Measurements from ENCODE around the gene PITPNC1.
A peak's percentile ranks its signal among the peaks of the same experiment; 100 is the strongest.
"Not testable (repeated sequence)": the region's sequence is repeated elsewhere in the genome, so short reads cannot be mapped to it uniquely, and the experiment has no call there.

PITPNC1 gene

DNA sequence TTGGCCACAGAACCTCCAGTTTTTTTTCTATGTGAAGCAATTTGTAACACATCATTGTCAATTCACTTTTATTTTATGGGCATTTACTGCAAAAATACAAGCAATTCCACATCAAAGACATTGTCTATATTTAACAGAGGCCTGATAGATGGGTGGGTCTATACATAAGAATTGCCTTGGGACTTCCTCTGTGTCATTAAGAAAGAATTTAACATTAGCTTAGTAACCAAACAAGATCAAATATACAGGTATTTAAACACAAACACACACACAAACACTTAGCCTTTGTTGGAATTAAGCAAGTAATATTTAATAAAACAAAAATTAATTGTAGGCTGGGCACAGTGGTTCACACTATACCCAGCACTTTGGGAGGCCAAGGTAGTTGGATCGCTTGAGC lies 4.3 kb upstream of the PITPNC1 start:
- DNase-seq = peak; percentile 40

DNA sequence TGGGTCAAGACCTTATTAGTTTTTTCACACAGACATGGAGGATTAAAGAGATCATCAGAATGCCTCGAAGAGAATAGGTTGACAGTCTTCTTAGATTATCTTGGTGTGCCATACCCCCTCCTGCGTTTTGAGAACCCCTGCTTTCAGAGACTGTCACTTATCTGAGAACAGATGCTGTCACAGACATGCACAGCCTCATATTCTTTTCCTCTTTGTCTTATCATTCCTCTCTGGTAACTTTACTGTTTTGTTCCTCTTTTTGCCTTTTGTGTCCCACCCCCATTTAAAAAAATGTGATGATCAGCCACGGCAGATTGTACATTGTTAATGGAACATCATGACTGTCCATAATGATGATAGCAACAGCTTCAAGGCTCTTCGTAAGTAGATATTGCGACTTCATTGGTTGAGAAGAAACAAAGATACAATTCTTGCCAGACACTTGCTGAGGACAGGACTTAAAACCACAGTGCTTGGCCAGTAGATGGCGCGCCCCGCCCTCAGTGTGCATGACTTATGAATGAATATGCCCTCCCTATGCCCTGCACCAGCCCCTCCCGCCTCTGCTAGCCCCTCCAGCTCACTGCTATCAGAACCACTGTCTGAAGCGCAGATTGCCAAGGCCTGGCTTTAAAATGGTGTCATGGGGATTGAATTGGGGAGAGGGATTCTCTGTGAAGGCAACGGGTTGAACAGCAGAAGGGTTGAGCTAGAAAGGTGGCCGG lies 2.6 kb upstream of the PITPNC1 start:
- peak; percentile 76 for DNase-seq

DNA sequence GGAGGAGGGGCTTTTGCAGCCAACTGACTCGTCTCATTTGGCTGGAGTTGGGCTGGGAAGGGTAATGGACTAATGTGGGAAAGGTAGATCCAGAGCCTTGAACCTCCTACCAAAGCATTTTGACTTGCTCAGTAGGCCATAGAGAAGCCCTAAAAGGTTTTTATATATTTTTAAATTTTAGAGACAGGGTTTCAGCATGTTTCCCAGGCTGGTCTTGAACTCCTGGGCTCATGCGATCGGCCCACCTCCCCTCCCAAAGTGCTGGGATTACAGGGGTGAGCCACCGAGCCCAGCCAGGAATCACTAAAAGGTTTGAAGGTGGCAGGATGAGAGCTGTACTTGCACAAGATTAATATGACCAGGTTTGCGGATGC lies 2.0 kb upstream of the PITPNC1 start:
- DNase-seq = no peak

DNA sequence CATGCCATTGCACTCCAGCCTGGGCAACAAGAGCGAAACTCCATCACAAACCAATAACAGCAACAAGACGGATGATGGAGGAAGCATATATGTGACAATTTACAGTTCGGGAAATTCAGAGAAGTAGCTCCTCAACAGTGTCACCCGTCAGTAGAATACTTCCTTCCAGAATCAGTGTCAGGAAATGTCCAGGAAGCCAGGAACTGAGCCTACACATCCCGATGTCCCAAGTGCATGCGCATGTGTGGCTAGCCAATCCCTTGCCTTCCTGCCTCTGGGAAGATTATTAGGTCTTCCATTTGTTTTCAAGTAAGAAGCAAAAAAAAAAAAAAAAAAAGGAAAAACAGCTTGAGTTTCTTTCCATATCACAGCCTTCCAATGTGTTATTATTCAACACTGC lies 1.4 kb upstream of the PITPNC1 start:
- no peak for DNase-seq

DNA sequence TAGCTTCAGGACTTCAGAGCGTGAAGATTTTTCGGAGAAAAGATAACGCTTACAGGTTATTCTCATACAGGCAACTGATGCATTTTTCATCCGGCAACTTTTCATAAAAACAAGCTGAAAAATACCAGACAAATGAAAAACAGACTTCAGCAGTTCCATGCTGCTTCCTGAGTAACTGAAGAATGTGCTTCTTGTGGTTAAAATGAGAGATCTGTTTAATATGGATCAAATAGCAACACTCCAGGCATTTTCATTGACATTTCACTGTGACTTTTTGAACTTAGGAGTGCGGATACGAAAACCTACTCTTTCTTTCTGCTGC lies 705 bp upstream of the PITPNC1 start:
- peak; percentile 50 for DNase-seq

DNA sequence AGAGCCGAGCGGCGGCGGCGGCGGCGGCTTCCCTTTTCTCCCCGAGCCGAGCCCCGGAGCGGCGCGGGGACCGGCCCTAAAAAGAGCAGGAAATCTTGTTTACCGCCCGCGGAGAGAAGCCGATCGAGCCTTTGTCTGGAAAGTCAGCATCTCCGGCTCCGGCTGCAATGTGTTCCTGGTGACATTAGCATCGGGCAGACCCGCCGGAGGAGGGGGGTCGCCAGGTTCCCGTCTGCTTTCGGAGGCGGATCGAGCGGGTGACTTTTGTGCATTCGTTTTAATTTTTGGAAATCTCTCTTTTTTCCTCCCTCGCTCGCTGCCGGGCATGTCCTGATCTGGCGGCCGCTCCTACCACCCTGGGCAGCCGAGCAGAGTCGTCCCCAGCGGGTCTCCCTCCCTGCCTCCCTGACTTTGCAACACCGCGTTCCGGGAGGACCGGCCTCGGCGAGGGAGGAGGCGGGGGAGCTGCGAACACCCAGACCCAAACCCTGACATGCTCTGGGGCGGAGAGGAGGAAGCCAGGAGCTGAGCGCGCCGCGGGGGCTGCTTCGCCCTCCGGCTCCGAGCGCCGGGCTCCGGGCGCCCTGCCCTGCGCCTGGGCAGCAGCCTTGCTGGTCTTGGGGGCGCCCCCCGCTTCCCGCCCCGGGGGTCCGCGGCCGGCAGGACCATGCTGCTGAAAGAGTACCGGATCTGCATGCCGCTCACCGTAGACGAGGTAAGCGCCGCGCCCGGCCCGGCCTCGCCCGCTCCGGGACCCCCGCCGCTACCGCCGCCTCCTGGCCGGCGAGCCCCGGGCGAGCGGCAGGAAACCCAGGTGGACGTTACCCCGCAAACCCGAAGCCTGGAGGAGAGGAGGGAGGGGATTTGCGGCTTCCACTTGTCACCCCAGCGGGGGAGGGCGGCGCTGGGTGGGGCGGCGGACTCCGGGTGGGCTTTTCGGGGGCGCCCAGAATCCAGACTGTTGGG lies 690 bp downstream of the PITPNC1 start:
- peak; percentile 42 for DNase-seq

DNA sequence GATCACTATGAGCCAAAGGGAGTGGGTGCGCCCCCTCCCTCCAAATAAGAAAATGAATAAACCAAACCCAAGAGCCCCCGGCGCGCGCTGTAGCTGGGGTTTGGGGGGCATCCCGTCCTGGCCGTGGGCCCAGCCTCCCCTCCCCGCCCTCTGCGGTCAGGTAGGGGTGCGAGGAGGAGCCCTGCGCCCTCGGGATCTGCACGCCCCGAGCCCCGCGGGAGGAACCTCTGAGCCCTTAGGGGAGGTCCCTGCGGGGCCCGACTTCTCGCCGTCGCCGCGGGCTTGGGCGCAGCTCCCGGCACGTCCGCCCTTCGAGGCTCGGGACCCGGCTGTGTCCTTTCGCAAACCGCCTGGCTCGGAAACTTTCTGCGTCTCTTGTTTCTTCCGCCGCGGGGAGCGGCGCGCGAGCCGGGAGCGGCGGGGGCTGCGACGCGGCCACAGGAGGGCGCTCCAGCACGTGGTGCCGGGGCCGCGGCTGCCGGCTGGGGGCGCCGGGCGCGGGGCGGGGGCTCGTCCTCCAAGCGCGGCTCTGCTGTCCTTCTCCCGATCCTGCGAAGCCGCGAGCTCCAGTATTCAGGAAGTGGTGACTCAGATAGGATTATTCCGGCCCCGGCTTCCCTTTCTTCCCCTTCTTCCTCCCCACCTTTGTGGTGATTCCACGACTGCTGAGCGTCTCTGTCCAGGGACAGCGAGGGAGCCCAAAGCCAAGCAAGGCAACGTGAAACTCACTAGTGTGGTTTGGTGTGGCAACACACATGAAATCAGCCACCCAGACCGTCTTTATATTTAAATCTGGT lies 1.6 kb downstream of the PITPNC1 start:
- peak; percentile 86 for DNase-seq

DNA sequence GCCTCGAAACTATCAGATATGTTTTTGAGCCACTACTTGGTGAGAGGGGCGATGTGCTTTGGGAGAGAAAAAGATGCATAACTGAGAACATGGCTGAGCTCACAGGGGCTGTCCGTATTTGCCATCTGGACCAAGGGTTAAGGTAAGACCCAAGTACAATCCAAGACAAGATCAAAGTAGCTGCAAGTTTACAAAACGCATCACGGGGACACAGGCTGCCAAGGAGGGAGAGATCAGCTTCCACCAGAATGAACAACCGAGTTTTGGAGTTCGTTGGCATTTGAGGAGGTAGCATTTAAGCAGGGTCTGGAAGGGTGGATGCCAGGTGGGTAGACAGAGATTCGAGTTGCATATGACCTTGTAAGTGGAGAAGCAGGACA lies 2.2 kb downstream of the PITPNC1 start:
- DNase-seq = no peak

DNA sequence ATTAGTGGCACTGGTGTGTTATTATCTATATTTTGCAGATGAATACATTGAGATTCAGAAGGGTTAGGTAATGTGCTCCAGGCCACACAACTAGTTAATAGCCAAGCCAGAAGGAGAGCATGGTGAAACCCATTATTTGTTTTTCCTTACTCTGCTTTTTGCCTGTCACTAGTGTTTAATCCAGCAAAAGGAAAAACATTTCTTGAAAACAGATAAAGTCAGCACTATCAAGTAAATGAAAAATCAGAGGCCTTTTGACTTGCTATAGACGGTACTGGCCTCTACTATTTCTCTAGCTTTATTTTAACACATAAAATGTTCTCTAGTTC lies 4.8 kb downstream of the PITPNC1 start:
- DNase-seq = no peak

DNA sequence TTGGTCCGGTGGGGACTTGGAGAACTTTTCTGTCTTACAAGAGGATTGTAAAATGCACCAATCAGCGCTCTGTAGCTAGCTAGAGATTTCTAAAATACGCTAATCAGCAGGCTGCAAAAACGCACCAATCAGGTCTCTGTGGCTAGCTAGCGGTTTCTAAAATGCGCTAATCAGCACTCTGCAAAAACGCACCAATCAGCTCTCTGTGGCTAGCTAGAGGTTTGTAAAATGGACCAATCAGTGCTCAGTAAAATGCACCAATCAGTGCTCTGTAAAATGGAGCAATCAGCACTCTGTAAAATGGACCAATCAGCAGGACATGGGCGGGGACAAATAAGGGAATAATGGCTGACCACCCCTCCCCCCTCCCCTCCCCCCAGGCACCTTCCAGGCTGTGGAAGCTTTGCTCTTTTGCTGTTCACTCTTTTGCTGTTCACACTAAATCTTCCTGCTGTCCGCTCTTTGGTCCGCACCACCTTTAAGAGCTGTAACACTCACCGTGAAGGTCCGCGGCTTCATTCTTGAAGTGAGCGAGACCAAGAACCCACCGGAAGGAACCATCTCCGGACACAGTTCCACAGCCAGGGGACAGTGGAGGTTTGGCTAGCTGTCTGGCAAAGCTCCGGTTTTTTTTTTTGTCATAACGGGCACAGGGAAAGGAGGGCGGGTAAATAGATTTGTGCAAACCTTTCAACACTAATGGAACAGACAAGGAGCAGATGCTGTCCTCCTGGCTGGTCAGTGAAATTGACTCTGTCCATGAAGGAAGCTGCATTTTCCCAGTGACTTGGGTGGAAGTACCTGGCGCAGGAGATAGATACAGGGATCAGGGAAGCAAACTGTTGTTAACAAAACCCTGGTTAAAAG lies 8.3 kb downstream of the PITPNC1 start:
- DNase-seq = no peak

DNA sequence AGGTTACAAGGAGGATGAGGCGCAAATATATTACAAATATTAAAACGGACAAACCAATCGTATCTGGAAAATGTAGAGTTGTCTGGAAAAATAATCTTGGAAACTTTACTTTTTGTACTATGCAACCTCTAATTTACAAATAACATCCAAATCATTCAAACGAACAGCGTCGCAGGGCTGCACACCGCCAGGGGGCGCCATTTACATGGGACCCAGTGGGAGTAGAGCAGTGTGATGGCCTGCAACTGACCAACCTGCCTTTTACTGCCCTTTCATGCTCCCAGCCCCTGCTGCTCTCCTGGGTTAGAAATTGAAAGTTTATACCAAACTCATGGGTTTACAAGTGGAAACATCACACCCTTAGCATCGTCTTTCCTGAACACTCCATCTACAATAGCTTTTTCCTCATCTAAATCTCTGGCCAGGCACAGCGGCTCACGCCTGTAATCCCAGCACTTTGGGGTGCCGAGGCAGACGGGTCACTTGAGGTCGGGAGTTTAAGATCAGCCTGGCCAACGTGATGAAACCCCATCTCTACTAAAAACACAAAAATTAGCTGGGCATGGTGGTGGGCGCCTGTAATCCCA lies 10.0 kb downstream of the PITPNC1 start:
- DNase-seq = peak; percentile 50

DNA sequence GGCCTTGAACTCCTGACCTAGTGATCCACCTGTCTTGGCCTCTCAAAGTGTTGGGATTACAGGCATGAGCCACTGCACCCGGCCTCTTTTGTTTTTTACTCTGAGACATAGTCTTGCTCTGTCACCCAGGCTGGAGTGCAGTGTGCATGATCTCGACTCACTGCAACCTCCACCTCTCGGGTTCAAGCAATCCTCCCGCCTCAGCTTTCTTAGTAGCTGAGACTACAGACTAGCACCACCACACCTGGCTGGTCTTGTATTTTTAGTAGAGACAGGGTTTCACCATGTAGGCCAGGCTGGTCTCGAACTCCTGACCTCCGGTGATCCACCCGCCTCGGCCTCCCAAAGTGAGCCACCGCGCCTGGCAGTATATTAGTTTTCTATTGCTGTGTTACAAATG lies 11.5 kb downstream of the PITPNC1 start:
- DNase-seq = not testable (repeated sequence)

DNA sequence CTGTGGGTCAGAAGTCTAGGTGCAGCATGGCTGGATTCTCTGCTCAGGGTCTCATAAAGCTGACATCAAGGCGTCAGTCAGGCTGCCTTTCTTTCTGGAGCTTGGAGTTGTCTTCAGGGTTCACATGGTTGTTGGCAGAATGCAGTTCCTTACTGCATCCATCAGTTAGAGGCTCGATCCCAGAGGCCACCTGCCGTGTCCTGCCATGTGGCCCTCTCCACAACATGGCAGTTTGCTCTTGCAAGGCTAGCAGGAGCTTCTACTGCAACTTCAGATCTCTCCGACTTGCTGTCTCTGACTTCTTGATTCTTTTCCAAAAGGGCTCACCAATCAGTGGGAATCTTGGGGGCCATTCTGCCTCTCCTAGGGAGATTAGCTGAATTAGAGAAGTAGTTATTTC lies 11.9 kb downstream of the PITPNC1 start:
- no peak for DNase-seq

DNA sequence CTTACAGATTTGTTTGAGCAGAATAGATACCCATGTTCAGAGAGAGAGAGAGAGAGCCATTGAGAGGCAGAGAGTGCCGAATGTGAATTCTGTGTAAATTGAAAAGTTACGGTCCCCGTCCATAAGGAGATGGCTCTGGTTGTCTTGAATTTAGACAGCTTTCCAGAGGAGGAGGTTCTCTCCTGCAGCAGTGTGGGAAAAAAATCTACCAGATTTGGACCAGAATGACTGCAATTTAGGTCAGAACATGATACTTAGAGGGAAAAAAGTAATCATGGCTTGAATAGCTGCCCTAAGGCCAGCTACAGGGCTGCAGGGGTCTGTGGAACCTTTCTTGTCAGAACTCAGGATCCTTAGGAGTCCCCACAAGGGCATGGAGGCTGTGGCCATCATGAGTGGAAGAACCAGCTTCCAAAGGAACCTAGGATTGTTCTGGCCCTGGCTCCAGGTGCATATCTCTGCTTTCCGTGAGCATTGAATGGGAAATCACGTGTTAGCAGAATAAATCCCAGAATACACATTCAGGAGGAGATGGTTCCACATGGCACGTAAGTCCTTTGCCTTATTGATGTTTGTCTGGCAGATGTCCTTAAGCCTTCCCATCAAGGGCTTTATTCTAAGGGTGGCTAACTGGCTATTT lies 13.0 kb downstream of the PITPNC1 start:
- no peak for DNase-seq

DNA sequence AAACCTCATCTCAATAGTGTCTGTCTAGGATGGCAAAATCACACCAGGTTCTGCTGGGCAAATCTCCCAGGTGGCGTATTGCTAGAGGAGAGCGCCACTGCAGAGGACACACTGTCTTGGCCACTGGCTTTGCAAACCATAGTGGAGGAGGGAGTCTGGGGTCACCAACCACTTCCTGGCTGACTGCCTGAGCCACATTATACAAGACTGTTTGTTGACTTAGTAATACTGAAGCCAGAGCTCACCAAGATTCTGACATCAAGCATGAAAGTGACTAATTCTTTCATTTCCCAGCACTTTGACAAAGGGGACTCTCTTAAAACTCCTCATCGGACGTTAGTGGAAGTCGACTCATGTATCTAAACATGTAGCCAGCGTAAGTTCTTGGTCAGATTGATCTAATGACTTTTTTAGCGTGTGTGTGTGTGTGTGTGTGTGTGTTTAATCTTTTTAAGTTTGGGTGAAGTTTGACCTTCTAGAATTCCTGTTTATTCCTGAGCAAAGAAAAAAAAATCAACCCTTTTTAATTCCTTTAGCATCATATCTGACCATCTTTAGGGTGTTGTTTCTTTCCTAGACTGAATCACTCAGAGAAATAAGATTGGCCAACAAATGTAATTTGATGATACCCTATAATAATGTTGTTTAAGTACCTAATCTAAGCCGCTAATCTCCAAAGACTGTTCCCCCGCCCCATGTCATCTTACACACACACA lies 13.7 kb downstream of the PITPNC1 start:
- DNase-seq = peak; percentile 93

DNA sequence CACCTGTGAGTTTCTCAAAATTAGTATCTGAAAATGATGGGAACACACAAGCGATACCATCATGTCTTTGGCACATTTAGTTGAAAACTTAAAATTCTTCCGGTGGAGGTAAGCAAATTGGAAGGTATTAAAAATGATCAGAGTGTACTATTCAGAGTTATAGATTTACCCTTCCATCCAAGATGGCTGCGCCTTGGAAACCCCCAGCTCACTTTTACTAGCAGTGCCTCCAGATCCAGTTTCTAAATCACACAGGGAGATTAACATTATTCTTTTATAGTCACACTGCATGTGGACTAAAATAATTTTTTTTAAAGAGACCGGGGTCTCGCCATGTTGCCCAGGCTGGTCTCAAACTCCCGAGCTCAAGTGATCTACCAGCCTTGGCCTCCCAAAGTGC lies 15.0 kb downstream of the PITPNC1 start:
- no peak for DNase-seq

DNA sequence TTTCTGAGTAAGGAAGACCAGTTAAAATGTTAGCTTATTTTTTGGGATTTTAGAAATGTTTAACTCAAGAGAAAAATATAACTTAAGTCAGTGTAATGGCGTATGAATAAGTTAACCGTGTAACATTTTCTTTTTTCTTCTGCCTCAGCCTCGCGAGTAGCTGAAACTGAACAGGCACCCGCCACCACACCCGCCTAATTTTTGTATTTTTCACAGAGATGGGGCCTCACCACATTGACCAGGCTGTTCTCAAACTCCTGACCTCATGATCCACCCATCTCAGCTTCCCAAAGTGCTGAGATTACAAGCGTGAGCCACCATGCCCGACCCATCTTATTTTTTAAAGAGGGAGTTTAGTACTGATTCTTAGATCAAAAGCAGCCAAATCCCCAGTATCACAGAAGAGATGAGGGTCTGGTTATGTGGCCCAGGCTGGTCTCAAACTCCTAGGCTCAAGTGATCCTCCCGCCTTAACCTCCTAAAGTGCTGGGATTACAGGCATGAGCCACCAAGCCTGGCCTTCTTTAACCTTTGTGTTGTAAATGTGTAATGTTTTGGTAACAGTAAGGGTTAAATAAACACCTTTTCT lies 16.8 kb downstream of the PITPNC1 start:
- no peak for DNase-seq

DNA sequence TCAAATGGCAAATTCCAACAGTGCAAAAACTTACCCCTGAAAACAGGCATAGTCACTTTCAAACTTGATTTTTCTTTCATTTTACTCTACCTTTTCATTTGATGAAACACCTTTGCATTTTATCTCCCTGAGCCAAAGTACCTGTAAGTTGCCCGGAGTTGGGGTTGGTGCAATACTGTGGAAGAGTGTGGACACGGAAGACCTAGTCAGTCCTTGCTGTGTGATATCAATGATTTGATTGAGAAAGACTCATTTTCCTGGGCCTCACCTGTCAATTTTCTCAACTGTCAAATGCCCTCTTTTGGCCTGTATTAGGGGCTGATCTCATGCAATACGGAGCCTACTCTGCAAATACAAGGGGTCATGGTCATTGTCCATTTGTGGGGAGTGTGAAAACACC lies 22.6 kb downstream of the PITPNC1 start:
- no peak for DNase-seq

DNA sequence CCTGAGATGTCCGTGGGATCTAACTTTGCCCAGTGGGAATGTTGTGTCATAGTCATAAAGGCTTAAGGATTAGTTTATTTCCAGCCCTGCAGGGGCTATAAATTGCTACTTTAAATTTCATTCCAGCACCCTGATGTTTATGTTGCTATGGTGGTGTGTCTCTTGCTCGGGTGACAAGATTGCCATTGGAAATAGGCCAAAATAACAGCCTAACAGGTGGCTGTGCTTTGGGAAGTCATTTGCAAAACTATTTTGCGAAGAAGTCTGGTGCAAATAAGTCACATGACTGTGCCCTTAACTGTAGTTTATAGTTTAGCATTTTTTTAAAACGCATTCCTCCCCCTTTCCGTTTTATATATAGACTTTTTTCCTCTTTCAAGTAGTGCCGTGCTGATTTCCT lies 23.1 kb downstream of the PITPNC1 start:
- no peak for DNase-seq

DNA sequence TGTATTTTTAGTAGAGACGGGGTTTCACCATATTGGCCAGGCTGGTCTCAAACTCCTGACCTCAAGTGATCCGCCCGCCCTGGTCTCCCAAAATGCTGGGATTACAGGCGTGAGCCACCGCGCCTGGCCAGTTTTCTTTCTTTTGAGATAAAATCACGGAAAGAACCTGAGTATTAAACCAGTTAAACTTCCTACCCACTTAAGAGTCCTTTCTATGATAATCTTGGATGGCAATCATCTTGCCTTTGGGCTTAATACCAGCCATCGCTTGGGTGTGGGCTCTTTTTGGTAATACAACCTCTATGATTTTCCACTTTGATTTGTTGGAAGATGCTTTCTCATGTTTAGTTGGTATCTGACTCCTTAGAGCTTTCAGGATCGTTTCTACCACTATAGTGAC lies 24.0 kb downstream of the PITPNC1 start:
- no peak for DNase-seq
